VCaP (cell line): Measurements from ENCODE around the gene GNPTAB.

ENCODE experiments used
- H3K27ac ChIP-seq: fragments of 450-650 bp; 2 replicates; pipeline ENCODE4 v1.5.1; 2017
- CTCF ChIP-seq: fragments of 450-650 bp; conservative IDR thresholded peaks from 2 replicates; pipeline ENCODE4 v1.5.1; 2017; ENCODE audit warnings: mild to moderate bottlenecking, moderate library complexity

GNPTAB gene

GRCh38 chr12:101747697-101748096 lies 83.1 kb downstream of the GNPTAB start:
- no peak overlapping the region for H3K27ac ChIP-seq
- TF ChIP-seq CTCF: no peak

- H3K27ac ChIP-seq: no peak overlapping the region
- no peak for TF ChIP-seq CTCF
Observed at GRCh38 chr12:101746661-101747060, 84.1 kb downstream of the GNPTAB start.

- no peak overlapping the region for H3K27ac ChIP-seq
Observed at GRCh38 chr12:101746196-101746595, 84.6 kb downstream of the GNPTAB start.

DNA sequence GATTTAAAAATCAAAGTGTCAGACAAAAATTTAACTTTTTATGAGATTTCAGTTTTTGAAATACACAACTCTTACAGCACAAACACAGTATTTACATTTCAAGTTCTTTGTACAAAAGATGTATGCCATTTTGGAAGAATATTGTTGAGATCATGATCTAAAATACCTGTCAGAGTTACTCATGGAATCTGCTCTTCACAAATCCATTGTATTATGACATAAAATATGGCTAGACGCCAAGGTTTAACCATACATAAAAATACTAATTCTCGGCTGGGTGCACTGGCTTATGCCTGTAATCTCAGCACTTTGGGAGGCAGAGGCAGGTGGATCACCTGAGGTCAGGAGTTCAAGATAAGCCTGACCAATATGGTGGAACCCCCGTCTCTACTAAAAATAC lies 85.3 kb downstream of the GNPTAB start:
- no peak overlapping the region for H3K27ac ChIP-seq
- TF ChIP-seq CTCF: no peak

More at GRCh38 chr12:101746196-101746595, 84.6 kb downstream of the GNPTAB start:
- TF ChIP-seq CTCF: no peak

DNA sequence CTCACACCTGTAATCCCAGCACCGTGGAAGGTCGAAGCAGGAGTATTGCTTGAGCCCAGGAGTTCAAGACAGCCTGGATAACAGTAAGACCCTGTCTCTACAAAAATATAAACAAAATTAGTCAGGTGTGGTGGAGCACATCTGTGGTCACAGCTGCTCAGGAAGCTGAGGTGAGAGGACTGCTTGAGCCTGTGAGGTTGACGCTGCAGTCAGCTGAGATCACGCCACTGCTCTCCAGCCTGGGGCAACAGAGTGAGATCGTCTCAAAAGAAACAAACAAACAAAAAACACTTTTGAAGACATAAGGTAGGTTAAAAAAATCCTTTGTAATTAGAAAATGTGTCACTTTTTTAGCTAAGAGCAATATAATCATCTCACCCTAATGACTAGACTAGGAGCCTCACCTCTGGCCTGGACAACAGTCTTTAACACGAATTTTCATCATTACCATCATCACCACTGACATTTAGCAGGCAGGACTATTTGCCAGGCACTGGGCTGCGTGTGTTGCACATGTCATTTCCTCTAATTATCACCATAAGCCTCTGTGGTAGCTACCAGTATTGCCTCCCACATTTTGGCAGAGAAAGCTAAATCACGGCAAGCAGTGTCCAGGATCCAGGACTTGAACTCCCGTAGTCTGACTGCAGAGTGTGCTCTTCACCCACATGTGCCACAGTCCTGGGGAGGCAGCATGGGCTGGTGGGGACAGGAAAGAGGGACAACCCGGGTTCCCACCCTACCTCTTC lies 86.9 kb downstream of the GNPTAB start:
- TF ChIP-seq CTCF: no peak
- no peak overlapping the region for H3K27ac ChIP-seq

DNA sequence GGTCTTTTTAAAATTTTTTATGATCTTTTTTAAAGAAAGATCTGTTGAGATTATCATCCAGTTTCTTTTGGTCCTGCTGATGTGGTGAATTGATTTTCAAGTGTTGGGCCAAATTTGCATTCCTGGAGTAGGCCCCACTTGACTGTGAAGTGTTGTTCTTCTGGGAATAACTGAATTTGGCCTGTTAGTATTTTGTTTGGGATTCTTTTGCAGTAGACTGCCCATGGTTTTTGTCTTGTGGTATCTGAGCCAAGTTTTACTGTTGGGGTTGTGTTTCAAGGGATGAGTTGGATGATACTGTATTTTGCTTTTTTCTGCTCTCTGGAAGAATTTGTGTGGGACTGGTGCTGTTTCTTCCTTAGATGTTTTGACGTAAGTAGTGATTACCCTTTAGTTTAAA lies 87.5 kb downstream of the GNPTAB start:
- TF ChIP-seq CTCF: no peak
- no peak overlapping the region for H3K27ac ChIP-seq

- no peak for TF ChIP-seq CTCF
Observed at GRCh38 chr12:101740980-101741379, 89.8 kb downstream of the GNPTAB start.

More at GRCh38 chr12:101740980-101741379, 89.8 kb downstream of the GNPTAB start:
- no peak overlapping the region for H3K27ac ChIP-seq
